Kasumi-1 (cell line): ENCODE measurements around the gene IGDCC3.
"Not testable (repeated sequence)": the region's sequence is repeated elsewhere in the genome, so short reads cannot be mapped to it uniquely, and the experiment has no call there.

ENCODE experiments used
- DNase-seq, 2 experiments: peaks; one replicate each; lab custom pipeline; 2025; lab: John Stamatoyannopoulos, UW

IGDCC3 gene

DNA sequence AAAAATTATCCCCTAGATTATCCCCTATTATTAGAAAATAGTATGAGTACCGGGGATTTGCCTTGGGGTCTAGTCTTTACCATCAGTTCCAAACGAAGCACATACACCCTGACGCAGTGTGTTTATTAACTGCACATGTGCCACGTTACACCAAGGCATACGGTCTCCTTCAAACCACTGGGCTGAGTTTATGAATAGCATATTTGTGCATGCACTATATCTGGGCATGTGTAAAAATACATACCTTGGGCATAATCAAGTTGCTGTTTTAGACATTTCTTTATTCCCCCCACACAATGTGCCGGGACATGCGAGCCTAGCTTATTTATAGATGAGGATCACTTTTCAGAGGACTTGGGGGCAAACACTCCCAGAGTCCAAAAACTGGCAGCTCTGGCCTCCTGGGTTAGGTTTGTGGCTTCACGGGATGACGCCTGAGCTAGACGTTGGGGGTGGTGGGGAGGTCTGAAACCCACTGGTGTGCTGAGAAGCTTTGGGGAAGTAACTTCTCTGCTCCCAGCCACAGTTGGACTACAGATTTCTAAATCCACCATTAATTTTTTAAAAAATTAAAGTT lies 28.7 kb upstream of the IGDCC3 start:
- no peak for DNase-seq

- no peak for DNase-seq
These were observed 28.1 kb upstream of the IGDCC3 start for GRCh38 chr15:65405791-65406423.

GRCh38 chr15:65404186-65404872 lies 26.5 kb upstream of the IGDCC3 start:
- DNase-seq: no peak

GRCh38 chr15:65402961-65403360 lies 25.2 kb upstream of the IGDCC3 start:
- DNase-seq: no peak

DNA sequence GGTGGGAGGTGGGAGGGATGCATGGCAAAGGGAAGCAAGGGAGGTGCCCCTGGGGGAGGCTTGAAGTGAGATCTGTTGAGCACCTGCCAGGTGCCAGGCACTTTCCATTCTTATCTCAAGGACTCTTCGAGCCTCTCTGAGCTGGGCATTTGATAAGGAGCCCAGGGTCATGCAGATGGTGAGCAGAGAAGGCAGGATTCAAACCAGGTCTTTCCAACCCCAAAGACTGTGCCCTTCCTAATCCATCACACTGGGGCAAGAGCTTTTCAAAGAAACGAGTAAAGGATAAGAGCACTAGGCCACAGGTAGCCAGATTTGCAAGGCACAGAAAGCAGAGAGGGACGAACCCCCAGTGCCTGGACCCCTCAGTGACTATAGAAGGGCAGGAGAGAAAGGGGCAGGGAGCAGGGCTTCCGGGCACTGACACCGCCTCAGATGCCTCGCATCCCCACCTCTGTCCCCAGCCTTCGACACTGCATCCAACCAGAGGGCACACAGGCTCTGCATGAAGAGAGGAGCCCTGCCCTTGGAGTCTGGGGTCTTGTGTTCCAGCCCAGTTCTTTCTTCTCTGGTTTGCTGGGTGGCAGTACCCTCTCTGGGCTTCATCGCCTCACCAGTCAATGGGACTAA lies 23.9 kb upstream of the IGDCC3 start:
- no peak for DNase-seq

GRCh38 chr15:65400760-65401610 lies 23.2 kb upstream of the IGDCC3 start:
- peak; percentile 87 to 94 for DNase-seq

GRCh38 chr15:65399997-65400396 lies 22.2 kb upstream of the IGDCC3 start:
- no peak for DNase-seq

GRCh38 chr15:65399001-65399706 lies 21.4 kb upstream of the IGDCC3 start:
- no peak for DNase-seq

GRCh38 chr15:65398486-65398885 lies 20.7 kb upstream of the IGDCC3 start:
- not testable (repeated sequence) for DNase-seq

DNA sequence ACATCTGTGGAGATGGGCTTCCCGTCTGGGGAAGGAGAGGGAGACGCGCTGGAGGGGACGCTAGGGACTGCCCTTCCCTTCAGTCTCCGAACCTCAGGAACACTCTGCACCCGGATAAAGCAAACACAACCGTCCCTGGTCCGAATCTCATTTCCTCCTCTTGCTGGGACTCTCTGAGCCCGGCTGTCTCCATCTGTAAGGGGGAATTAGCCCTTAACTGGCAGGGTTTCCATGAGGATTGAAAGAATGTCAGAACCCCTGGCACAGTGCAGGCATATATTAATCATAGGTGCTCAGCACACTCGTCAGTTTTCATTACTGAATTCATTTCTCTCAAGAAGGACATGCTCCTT lies 19.1 kb upstream of the IGDCC3 start:
- no peak for DNase-seq

DNA sequence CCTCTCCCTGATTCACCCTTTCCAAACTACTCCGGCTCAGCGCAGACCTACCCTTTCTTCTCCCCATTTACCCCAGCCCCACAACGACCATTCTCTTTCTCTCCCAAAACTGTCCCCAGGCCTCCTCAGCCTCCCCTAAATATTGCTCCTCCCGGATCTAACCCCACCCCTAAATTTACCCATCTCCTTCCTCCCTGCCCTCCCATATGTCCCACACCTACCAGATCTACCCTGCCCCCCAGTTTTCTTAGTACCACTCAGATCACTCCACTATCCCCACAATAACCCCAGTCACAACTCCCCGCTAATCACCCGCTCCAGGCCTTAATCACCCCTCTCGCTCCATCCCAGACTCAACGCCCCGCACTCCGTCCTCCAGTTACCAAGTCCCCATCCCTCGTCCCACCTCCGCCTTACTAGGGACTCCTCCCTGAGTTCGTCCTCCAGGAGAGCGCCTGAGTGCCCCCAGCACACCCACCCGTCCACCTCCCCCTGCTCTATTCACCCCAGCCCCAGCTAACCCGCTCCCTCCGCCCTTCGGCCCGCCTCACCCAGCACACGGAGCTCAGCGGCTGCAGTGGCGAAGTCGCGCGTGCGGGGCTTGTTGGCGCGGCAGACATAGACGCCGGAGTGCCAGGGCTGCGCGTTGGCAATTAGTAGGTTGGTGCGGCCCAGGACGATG lies 18.6 kb upstream of the IGDCC3 start:
- no peak for DNase-seq

DNA sequence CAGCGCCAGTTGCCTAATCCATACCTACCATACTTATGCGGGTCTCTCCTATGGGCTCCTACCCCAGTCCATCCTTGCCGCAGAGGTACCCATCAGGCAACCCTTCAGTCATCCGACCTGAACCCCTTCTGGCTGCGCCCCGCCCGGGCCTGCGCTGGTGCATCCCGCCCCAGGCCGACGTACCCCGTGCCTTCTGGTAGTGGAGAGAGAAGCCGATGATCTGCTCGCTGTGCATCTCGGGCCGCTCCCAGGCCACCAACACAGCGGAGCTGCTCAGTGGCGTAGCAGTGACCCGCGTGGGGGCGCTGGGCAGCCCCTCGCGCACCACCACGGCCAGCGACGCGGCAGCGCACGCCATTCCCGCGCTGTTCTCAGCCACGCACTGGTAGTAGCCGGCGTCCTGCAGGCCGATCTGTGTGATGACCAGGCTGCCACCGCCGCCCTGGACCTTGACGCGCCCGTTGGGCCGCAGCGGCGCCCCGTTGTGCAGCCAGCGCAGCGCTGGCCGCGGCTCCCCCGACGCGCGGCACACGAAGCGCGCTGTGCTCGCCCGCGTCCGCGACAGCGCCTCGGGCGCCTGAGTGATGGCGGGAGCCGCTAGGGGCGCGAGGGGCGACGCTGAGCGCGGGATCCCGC lies 17.9 kb upstream of the IGDCC3 start:
- DNase-seq: no peak

- no peak for DNase-seq
These were observed 17.1 kb upstream of the IGDCC3 start for GRCh38 chr15:65394936-65395335.

DNA sequence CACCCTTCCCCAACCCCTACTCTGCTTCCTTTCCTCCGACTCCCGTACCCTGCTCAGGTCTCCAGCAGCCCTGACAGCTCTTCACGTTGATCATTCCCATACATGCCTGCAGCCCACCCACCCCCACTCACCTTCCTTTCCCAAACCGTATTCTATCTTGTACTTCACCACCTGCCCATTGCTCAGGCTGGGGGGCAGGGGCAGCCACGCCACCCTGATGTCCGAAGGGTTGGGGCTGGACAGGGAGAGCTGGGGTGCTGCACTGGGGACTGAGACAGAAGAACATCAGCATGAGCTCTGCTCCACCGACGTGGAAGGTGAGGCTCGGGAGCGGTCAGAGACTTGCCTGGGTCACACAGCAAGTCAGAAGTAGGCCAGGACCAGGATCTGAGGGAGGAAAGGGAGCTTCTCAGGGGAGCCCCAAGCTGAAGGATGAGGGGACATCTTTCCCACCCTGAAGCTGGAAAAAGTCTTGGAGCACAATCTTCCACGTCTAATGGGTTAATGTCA lies 16.5 kb upstream of the IGDCC3 start:
- DNase-seq: no peak

DNA sequence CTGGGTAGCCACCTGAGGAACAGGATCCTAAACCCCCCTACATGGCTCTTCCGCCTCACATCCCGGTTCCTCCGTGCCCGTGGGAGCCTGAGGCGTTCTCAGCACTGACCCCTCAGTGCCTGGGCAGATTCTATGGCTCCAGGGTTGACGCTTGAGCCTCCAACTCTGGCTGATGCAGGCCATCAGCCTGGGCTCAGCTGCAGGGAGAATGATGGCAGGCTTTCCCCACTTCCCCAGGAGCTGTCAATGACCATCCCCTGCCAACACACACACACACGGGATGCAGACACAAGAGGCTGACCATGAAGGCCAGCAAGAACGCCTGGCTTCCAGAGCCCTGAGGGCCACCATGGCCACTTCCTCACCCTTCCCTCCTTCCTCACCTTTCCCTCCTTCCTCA lies 15.8 kb upstream of the IGDCC3 start:
- no peak for DNase-seq

DNA sequence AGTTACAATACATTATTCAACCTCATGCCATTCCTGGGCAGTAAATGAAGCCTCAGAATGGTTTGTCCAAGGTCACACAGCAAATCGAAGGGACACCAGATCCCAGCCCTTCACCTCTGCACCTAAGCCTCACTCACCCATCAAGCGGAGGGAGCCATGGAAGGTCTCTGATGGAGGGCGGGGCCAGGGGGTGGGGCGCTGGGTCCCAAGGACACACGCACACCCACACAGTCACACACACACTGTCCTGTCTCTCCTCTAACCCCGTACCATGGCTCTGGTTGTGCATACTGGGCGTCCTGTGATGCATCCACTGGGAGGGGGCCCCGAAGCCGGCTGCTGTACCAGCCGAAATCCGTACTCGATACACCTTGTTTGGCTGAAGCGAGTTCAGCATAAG lies 15.3 kb upstream of the IGDCC3 start:
- DNase-seq: no peak

DNA sequence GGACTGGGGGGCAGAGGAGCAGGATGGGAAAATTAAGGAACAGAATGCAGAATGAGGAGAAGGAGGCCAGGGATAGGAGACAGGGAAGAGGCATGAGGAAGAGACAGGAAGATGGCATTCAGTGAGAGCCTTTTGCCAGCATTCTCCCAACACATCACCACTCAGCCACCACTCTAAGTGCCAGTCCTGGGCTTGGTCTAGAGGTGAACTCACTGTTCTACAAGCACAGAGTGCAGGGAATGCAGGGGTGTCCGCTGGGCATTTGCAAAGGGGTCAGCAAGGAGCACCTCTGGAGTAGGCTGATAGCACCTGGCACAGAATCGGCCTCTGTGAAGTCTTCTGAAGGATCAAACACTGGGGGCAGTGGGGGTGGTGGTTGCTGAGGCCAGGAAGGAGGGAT lies 14.6 kb upstream of the IGDCC3 start:
- no peak for DNase-seq

DNA sequence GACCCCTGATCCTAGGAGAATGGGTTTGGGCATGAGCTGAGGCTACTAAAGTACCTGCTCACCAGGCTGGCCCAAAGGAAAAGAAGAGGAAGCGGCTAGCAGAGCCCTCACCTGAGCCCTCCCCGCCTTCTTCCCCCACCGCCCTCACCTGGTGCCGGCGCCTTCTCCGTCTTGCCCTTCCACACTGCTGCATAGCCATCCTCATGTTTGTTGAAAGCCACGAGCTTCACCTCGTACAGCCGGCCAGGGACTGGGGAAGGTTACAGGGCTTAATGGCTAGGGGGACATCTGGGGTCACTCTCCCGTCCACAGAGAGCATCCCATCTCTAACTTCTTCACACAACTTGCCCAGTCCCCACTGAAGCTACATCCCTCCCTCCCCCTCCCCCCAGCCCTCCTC lies 13.9 kb upstream of the IGDCC3 start:
- DNase-seq: no peak

DNA sequence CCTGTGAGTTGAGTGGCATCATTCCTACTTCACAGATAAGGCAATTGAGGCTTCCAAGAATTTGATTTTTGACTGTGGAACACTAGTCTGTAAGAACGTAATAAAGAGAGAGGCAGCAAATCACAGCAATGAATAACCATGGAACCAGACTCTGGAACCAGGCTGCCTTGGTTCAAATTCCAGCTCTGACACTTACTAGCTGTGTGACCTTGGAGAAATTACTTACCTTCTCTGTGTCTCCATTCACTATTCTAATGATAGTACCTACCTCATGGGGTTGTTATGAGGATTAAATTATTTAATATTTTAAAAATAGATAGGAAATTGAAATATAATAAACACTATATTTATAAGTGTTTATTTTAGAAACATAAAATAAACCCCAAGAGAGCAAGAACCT lies 12.6 kb upstream of the IGDCC3 start:
- no peak for DNase-seq

- no peak for DNase-seq
These were observed 11.4 kb upstream of the IGDCC3 start for GRCh38 chr15:65389226-65389625.
